Choroid plexus epithelial cell (primary cell): Measurements from ENCODE around the gene RBMS3.
A peak's percentile ranks its signal among the peaks of the same experiment; 100 is the strongest.

Experiments used
- DNase-seq: peaks from one replicate; pipeline ENCODE4 v3.0.0-alpha.2; 2010; ENCODE audit warnings: low read depth
- H3K4me3 ChIP-seq: 2 replicates; pipeline ENCODE4 v1.5.1; 2011; ENCODE audit warnings: low read depth, mild to moderate bottlenecking, control low read depth, low read length, moderate library complexity
- TF ChIP-seq, protein P1 (sequence below): conservative IDR thresholded peaks from 2 replicates; pipeline ENCODE4 v1.5.1; 2011; ENCODE audit warnings: low read depth, mild to moderate bottlenecking, control low read depth, inconsistent platforms, low read length, moderate library complexity

The RBMS3 gene

DNA sequence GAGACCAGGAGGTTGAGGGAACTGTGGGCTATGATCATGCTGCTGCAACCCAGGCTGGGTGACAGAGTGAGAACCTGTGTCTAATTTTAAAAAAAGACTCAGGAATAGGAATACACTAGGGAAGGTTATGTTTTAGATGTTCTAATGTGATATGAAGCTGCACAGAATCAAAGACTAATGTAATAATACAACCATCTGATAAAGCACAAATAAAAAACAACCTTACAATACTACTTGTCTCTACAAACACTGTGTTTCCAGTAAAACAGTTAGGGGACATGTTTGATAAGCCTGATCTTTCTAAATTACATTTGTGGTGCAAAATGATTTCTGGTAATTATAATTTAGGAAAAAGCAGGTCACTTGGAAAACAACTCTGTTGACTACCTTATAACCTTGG lies 56.7 kb downstream of the RBMS3 start:
- TF ChIP-seq, protein P1, sequence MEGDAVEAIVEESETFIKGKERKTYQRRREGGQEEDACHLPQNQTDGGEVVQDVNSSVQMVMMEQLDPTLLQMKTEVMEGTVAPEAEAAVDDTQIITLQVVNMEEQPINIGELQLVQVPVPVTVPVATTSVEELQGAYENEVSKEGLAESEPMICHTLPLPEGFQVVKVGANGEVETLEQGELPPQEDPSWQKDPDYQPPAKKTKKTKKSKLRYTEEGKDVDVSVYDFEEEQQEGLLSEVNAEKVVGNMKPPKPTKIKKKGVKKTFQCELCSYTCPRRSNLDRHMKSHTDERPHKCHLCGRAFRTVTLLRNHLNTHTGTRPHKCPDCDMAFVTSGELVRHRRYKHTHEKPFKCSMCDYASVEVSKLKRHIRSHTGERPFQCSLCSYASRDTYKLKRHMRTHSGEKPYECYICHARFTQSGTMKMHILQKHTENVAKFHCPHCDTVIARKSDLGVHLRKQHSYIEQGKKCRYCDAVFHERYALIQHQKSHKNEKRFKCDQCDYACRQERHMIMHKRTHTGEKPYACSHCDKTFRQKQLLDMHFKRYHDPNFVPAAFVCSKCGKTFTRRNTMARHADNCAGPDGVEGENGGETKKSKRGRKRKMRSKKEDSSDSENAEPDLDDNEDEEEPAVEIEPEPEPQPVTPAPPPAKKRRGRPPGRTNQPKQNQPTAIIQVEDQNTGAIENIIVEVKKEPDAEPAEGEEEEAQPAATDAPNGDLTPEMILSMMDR = no peak
- no peak for DNase-seq
- H3K4me3 ChIP-seq = no peak overlapping the region

DNA sequence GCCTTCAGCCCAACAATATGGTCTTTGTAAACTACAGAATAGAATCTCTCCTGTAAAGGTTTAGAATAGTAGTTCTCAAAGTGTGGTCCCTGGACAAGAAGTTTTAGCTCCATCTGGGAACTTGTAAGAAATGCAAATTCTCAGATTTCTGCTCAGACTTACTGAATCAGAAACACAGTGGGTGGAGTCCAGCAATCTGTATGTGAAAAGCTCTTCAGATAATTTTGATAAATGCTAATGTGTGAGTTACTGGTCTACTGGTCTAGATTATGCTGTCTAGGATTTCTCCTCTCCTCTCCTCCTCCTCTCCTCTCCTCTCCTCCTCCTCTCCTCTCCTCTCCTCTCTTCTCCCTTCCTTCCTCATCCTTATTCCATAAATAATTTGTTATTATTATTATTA lies 57.5 kb downstream of the RBMS3 start:
- DNase-seq = no peak
- H3K4me3 ChIP-seq = no peak overlapping the region
- TF ChIP-seq, protein P1 = no peak

DNA sequence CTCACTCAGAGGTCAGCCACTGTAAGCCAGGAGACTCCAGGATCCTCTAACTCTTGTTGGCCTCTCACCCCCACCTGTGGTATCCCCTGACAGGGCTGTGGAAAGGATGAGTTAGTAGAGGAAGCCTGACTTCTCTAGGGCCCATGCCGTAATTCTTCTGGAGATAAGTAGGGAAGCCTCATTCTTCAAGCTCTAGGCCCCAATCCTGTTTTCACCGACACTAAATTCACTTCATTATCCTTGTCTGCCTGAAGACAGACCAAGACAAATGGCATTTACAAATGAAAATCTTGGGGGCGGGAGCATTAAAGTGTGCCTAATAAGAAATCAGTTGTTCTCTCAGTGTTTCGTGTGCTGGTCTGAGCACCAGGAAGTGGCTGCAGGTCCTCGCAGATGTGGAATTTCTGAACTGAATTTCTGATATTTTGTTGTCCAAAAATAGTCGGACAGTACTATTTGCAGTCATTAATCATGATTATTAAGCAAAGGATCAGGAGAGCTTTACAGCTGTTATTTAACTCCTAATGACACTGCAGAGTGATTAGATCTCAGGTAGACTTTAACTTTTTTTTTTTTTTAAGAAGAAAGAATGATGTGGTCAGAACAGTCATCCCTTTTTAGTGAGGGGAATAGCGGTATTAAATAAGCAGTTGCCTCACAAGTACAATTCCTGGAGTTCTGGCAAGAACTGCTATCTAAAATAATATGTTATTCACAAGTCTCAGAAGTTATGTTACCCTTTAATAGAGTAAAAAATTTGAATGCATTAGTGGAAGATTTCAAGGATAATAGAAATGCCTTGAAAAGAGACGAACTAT lies 58.4 kb downstream of the RBMS3 start:
- TF ChIP-seq, protein P1 = no peak
- H3K4me3 ChIP-seq = no peak overlapping the region
- peak; percentile 42 for DNase-seq

DNA sequence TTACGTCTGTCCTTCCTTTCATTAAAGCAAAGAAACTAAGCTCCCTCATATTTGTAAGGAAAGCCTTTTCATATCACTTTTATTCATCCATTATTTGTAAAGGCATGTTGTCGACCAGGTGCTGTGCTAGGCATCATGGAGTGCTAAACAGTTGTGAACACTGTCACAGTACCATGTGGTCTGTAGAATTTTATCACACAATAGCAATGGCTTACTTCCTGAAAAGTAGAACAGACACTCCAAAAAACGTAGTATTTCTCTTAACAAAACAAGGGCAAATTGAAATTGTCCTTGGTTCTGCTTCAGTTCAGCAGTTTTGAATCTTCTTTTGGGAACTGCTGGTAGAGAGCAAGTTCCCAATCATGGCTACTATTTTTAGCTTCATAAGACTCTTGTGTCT lies 63.3 kb downstream of the RBMS3 start:
- no peak overlapping the region for H3K4me3 ChIP-seq
- TF ChIP-seq, protein P1 = no peak
- no peak for DNase-seq

DNA sequence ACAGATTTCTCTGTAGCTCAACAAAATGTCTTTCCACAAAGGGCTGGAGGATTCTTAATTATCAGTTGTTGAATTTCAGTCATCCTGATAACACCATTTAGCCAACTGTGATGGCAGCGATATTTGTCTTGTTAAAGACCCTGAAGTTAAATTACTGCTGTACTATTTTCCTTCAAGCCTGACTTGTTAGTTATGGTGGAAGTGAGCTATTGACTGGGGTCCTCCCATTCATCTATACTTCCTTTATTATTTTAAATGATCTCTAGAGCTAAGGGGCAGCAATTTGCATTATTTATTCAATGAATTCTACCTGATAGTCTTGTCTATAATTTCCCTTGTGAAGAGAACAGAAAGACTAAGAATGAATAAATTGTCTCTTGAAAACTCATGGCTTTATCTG lies 64.1 kb downstream of the RBMS3 start:
- no peak overlapping the region for H3K4me3 ChIP-seq
- TF ChIP-seq, protein P1 = no peak
- DNase-seq = no peak

DNA sequence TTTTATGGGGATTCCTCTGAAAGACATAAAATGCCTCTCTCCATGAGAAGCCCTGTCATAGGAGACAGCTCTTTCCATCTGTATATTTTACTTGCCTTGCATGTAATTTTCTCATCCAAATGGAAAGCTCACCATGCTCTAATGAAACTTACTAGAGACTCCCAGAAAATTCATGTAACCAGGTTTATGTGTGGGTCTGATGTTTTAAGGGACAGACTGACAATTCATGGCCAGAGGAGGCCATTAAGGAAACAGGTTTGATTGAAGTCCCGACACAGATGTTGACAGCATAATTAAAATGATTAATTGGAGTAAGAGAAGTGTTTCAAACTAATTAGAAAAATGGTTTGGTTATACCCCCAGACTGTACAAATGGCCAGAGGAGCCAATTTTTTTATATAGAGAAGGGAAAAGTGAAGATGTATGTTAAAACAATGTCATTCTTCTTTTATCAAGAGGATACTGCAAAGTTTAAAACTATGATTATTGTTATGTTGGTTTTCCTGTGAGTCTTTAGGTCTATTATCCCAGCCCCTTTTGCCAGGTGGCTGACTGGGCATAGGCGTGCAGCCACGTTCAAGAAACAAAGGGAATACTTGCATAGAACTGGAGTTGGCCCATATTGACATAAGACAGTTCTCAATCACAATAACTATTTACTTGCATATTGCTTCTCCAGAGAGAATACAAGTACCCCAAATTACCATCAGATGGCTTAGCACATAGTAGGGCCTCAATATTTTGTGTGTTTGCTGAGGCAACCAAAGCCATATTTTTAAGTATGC lies 64.8 kb downstream of the RBMS3 start:
- no peak for DNase-seq
- TF ChIP-seq, protein P1 = no peak

More for the DNA sequence above, 64.8 kb downstream of the RBMS3 start:
- no peak overlapping the region for H3K4me3 ChIP-seq
